ENCODE results near the gene HP1BP3. TPM values are rescaled to one million over a fixed set of nuclear protein-coding genes. Genes with fewer than 3 reads are reported as not detected.

The HP1BP3 gene
- total RNA-seq, 1 donor from 2014 or later: 102 TPM

- H3K27me3 ChIP-seq (ENCODE audit: control insufficient read depth, insufficient read depth, low read length): no peaks in the 10 kb centered on the region
- no peak for DNase-seq (ENCODE audit: low read depth)
- H3K4me3 ChIP-seq (ENCODE audit: low read depth, low read length): no peak overlapping the region
- no peaks in the 10 kb centered on the region for H3K36me3 ChIP-seq (ENCODE audit: control insufficient read depth, insufficient read depth, low read length)
- no peak for TF ChIP-seq CTCF (IDR thresholded peaks at IDR 0.05; ENCODE audit: insufficient read depth, low read length, severe bottlenecking)
- no peak for FAIRE-seq
Measured at GRCh38 chr1:20711285-20712214, 75.6 kb downstream of the HP1BP3 start.

- no peak for DNase-seq (ENCODE audit: low read depth)
- H3K4me3 ChIP-seq (ENCODE audit: low read depth, low read length): no peak overlapping the region
- TF ChIP-seq CTCF (IDR thresholded peaks at IDR 0.05; ENCODE audit: insufficient read depth, low read length, severe bottlenecking): no peak
- no peaks in the 10 kb centered on the region for H3K27me3 ChIP-seq (ENCODE audit: control insufficient read depth, insufficient read depth, low read length)
- no peaks in the 10 kb centered on the region for H3K36me3 ChIP-seq (ENCODE audit: control insufficient read depth, insufficient read depth, low read length)
- FAIRE-seq: no peak
Measured at GRCh38 chr1:20710469-20711284, 76.4 kb downstream of the HP1BP3 start.

GRCh38 chr1:20709868-20710267 lies 77.2 kb downstream of the HP1BP3 start:
- no peaks in the 10 kb centered on the region for H3K36me3 ChIP-seq (ENCODE audit: control insufficient read depth, insufficient read depth, low read length)
- TF ChIP-seq CTCF (IDR thresholded peaks at IDR 0.05; ENCODE audit: insufficient read depth, low read length, severe bottlenecking): no peak
- FAIRE-seq (no peak), DNase-seq (ENCODE audit: low read depth) (no peak)
- no peaks in the 10 kb centered on the region for H3K27me3 ChIP-seq (ENCODE audit: control insufficient read depth, insufficient read depth, low read length)
- H3K4me3 ChIP-seq (ENCODE audit: low read depth, low read length): no peak overlapping the region

- no peak for TF ChIP-seq CTCF (IDR thresholded peaks at IDR 0.05; ENCODE audit: insufficient read depth, low read length, severe bottlenecking)
- H3K27me3 ChIP-seq (ENCODE audit: control insufficient read depth, insufficient read depth, low read length): no peaks in the 10 kb centered on the region
- no peak overlapping the region for H3K4me3 ChIP-seq (ENCODE audit: low read depth, low read length)
- FAIRE-seq (no peak), DNase-seq (ENCODE audit: low read depth) (no peak)
- no peaks in the 10 kb centered on the region for H3K36me3 ChIP-seq (ENCODE audit: control insufficient read depth, insufficient read depth, low read length)
Measured at GRCh38 chr1:20708891-20709290, 78.2 kb downstream of the HP1BP3 start.

GRCh38 chr1:20708057-20708456 lies 79.0 kb downstream of the HP1BP3 start:
- H3K27me3 ChIP-seq (ENCODE audit: control insufficient read depth, insufficient read depth, low read length): no peaks in the 10 kb centered on the region
- no peaks in the 10 kb centered on the region for H3K36me3 ChIP-seq (ENCODE audit: control insufficient read depth, insufficient read depth, low read length)
- DNase-seq (ENCODE audit: low read depth) (no peak), FAIRE-seq (no peak)
- H3K4me3 ChIP-seq (ENCODE audit: low read depth, low read length): no peak overlapping the region
- no peak for TF ChIP-seq CTCF (IDR thresholded peaks at IDR 0.05; ENCODE audit: insufficient read depth, low read length, severe bottlenecking)
